Cerebellar cortex (tissue), 1 donor: ENCODE results near the gene PNLDC1.

Source experiments
- DNase-seq: peaks from one replicate; pipeline ENCODE4 v3.0.0-alpha.2; 2015; ENCODE audit warnings: low spot score

Gene PNLDC1, protein sequence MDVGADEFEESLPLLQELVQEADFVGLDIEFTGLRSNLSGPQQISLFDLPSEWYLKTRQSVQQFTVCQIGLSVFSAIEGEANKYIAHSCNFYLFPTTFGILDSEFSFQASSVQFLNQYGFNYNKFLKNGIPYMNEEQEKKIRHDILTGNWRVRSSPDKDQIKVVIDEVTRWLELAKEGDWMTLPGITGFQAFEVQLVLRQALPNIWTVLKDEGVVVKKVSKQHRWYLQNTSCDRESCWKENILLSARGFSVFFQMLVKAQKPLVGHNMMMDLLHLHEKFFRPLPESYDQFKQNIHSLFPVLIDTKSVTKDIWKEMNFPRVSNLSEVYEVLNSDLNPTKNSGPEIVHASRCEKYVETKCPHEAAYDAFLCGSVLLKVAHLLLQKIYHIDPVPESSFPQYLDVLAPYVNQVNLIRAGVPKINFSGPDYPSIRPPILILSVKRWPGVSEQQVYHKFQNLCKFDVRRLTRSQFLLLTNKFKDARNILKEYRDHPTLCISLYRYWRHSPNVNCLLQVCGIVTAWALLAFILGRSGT

DNA sequence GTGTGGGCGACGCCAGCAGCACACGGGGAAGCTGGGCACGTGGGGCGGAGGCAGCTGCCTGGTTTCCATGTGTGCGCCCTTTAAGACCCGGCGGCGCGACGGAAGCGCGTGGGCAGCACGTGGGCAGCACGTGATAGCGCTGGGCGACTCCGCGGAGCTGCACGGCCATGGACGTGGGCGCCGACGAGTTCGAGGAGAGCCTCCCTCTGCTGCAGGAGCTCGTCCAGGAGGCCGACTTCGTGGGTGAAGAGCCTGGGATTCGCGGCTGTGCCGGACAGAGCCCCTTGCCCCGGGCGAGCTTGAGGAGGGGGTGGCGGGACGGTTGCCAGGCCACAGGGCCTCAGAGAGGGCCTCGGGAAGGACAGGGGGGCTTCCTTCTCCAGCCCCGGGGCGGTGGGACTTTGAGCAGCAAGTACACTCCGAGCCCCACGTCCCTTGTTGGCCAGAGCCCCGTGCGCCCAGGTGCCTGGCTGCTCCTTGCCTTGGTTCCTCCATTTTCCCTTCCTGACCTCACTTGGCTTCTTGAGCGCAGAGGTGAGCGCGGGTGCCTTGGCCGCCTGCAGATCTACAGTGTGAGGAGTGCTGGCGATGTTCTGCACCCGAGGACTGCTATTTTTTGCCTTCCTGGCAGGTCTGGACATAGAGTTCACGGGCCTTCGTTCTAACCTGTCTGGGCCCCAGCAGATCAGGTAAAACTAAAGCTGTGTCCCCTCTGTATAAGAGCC is at the start of gene PNLDC1:
PNLDC1 (plus strand) TSS at position 136 of the 725 bp plus-strand sequence; CDS start at position 168, 32 bp downstream.
- DNase-seq: no peak

- no peak for DNase-seq
Measured at GRCh38 chr6:159751448-159751847, 48.6 kb upstream of the PNLDC1 start.

DNA sequence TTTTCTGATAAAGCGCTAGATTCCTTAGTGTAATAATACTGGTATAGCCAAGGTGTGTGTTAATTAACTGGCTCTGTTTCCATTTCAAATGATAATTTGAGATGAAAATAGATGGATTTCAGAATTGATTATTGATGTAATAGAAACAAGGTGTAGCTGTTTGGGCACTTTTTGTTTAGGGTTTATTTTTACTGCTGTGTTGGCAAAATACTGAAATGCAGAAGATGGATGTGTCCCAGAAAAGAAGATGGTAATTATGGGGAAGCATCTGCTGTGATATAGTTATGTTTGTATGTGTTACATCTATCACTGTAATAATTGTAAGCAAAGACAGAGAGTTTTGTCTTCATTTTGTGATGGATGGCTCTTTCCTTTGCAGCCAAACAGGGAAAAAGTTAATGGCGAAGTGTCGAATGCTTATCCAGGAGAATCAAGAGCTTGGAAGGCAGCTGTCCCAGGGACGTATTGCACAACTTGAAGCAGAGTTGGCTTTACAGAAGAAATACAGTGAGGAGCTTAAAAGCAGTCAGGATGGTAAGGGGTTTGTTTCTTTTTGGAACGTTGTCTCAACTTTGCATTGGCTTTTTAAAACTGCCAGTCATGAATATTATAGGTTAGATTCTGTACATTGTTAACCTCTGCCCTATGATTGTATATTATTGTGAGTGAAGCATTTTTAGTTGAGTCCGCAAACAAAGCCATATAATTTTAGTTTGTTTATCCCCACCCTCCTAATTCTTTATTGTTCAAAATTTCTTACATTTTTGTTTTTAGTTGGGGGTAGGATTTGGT is 46.8 kb upstream of the PNLDC1 start:
- no peak for DNase-seq

DNA sequence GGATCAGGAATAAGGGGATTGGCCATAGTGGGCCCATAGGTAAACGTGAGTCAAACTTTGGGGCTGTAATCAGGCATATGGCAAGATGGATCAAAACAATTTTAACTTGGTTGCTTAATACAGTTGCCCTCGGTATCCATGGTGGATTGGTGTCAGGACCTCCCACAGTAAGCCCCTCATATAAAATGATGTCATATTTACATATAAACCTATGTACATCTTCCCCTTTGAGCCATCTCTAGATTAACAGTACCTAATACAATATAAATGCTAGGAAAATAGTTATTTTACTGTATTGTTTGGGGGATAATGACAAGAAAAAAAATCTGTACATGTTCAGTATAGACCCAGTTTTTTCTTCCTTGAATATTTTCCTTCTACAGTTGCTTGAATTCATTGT is 45.7 kb upstream of the PNLDC1 start:
- DNase-seq: no peak

DNA sequence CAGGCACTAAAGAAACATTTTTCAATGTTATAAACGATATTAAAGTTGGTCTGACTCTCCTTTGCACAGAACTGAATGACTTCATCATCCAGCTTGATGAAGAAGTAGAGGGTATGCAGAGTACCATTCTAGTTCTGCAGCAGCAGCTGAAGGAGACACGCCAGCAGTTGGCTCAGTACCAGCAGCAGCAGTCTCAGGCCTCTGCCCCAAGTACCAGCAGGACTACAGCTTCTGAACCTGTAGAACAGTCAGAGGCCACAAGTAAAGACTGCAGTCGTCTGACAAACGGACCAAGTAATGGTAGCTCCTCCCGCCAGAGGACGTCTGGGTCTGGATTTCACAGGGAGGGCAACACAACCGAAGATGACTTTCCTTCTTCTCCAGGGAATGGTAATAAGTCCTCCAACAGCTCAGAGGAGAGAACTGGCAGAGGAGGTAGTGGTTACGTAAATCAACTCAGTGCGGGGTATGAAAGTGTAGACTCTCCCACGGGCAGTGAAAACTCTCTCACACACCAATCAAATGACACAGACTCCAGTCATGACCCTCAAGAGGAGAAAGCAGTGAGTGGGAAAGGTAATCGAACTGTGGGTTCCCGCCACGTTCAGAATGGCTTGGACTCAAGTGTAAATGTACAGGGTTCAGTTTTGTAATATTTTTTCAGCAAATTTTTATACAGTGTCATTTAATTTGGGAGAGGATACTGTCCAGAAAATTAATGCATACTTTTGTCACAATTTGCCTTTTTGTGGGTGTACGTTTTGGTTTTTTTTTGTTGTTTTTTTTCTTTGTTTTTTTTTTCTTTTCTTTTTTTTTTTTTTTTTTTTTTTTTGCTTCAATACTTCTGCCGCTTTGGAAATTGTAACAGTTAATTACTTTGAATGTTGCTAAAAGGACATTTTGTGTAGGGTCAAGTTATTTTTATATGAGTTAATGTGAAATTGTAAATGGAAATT is 44.8 kb upstream of the PNLDC1 start:
- DNase-seq: peak; percentile 47

DNA sequence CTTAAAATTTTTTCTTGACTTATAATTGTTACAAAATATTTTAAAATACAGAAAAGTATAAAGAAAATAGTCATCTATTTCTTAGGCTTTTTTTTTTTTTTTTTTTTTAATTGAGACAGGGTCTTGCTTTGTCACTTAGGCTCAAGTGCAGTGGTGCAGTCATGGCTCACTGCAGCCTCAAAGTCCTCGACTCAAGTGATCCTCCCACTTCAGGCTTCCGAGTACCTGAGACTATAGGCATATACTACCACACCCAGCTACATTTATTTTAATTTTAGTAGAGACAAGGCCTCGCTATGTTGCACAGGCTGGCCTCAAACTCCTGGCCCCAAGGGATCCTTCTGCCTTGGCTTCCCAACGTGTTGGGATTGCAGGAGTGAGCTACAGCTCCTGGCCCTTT is 43.6 kb upstream of the PNLDC1 start:
- no peak for DNase-seq

DNA sequence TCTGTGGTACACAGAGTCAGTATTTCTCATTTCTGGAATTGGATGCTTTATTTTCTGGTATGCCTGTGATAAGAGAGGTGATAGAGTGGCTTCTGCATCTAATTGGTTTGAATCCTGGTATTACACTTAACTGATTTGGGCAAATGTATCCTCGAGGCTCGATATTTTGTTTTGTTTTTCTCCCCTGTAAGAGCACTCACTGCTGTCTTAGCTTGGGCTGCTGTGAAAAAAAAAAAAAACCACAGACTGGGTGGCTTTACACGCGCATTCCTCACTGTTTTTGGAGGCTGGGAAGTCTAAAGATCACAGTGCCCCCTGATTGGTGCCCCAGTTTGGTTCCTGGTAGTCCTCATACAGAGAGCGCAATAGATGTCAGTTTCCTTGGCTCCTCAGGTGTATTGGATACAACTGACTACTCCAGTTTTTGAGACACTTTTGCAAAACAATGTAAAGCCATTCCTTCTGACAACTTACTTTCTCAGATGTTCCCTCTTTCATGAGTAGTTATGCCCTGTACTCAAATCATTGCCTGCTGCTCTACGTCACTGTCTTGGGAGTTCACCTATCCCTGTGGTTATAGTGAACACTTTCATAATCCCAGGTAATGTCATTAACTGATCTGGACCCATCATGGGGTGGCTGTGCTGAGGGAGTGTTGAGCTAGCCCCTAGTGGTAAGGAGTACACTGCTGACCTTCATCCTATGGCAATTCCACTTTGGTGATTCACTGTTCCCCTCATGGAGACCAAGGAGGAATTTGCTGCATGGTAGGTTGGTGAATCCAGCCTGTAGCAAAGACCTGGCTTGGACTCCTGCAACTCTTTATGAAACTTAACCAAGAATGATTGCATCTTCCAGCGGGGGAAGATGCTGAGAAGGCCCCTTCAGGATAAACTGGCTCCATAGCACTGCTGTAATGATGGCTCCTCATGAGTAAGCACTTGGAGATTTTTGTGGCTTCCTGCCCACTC is 41.8 kb upstream of the PNLDC1 start:
- peak; percentile 28 for DNase-seq

DNA sequence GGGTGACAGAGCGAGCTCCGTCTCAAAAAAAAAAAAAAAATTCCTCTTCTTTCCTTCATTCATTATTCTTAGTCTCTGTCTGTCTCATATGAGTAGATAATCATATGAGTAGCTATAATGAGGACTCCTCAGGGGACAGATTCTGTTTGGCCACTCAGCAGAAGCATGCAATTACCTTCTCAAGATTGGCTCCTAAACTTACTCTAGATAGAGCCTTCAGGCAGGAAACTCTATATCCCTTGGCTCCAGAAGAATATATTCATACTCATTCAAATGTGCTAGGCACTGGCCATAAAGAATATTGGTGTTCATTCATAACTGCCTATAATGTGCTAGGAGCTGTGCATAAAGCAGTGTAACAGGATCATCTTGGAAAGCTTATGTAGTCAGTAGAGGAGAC is 40.4 kb upstream of the PNLDC1 start:
- DNase-seq: peak; percentile 24

GRCh38 chr6:159760602-159761057 is 39.4 kb upstream of the PNLDC1 start:
- DNase-seq: peak; percentile 54

GRCh38 chr6:159761129-159761872 is 38.8 kb upstream of the PNLDC1 start:
- DNase-seq: peak; percentile 41

DNA sequence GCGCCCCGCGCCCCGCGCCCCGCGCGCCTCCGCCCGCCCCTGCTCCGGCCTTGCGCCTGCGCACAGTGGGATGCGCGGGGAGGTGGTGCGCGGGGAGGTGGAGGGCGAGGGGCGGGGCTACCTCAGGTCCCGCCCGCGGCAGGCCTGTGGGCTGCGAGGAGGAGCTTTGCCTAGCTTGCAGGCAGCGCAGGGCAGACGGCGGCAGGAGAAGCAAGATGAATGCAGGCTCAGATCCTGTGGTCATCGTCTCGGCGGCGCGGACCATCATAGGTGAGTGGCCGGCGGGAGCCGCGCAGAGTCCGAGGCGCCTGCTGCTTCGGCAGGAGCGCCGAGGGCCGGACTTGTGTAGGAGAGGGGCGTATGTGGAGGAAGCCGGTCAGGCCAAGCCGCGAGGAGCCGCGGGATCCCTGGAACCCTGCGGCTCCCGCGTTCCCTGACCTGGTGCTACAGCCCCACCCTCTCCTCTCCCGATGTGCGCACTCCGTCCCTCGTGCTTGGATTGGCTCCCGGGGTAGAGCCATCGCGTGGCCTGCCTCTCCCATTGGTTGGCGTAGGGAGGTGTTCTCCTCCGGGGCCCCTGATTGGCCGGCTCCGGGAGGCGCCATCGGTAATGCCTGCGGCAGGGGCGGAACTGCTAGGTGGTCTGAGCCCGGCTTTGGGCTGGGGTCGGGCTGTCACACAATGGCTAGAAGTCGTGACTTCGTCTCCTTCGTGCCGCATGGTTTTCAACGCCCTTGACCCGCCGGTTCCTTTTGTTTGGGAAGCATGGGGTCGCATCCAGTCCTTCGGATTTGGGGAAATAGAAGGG is 38.0 kb upstream of the PNLDC1 start, which contains the start of gene ACAT2:
ACAT2 (plus strand) TSS at position 173 of the 808 bp plus-strand sequence; CDS start at position 216, 43 bp downstream.
- DNase-seq: peak; percentile 98

DNA sequence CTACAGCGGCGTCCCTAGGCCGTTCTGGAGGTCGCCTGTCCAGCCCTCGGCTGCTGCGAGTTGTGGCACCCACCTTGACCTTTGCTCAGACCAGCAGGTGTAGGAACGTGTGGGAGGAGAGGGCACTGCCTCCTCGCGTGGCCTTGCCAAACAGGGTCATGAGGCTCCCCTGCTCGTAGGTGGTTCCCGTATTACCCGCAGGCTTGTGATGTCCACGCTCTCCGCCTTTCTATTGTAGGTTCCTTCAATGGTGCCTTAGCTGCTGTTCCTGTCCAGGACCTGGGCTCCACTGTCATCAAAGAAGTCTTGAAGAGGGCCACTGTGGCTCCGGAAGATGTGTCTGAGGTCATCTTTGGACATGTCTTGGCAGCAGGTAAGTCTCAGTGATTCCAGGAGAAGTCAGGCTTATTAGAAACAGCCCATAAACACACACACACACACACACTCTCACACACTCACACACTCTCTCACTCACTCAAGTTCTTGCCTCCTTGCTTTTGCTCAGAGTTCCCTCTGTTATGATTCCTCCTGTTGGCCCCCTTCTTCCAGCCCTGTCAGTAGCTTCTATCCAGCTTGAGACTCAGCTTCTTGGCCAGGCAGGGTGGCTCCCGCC is 37.3 kb upstream of the PNLDC1 start:
- DNase-seq: no peak

DNA sequence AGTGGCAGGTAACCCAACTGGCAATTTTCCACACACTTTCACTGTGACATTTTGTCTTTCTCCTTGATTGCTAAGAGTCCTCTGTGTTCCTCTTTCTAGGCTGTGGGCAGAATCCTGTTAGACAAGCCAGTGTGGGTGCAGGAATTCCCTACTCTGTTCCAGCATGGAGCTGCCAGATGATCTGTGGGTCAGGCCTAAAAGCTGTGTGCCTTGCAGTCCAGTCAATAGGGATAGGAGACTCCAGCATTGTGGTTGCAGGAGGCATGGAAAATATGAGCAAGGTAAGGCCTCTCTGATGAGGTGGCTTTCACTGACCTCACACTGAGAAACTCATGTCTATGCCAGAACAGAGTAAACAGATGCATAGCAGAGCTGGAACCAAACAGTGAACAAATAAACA is 33.2 kb upstream of the PNLDC1 start:
- no peak for DNase-seq

DNA sequence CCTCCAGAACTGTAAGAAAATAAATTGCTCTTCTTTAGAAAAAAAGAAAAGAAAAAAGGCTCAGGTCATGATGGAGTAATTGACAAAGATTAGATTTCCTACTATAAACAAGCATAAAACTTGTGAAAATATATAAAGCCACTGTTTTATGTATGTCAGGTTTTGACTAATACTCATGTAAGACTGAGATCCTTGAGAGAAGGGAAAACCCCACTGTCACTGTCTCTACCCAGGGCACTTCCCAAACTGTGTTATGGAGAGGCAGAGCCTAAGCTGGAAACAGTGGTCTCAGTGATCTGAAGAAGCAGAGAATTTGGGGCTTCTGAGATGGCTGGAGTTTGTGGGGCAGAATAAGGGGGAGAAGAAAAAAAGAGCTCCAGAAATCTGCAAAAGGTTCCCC is 30.6 kb upstream of the PNLDC1 start:
- DNase-seq: no peak

DNA sequence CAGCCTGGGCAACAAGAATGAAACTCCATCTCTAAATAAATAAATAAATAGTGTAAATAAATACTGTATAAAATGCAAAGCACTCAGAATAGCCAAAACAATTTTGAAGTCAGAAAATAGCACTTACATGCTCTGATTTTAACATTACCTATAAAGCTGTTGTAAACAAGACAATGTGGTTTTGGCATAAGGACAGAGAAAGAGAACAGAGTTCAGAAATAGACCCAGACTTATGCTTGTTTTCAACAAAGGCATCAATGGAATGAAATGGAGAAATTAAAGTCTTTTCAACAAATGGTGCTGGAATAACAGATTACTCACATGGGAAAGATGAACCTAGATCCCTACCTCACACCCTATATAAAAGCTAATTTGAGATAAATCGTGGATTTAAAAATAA is 27.9 kb upstream of the PNLDC1 start:
- no peak for DNase-seq

GRCh38 chr6:159777240-159777904 is 22.7 kb upstream of the PNLDC1 start:
- no peak for DNase-seq

GRCh38 chr6:159778131-159778530 is 21.9 kb upstream of the PNLDC1 start:
- DNase-seq: no peak
